ENCODE measurements around the gene FAM149A. TPM values are rescaled to one million over a fixed set of nuclear protein-coding genes. Genes with fewer than 3 reads are reported as not detected.

FAM149A gene
- total RNA-seq, 1 donor from 2014 or later = 1.2 TPM

- Histone ChIP-seq H4K20me1 (ENCODE audit: insufficient read depth, low read length) (no peaks in the 10 kb centered on the region), H3K9me3 (ENCODE audit: insufficient read depth, low read depth, low read length) (no peaks in the 10 kb centered on the region), H3K4me2 (ENCODE audit: low read length) (peak within 1 kb of the TSS; percentile 96), H3K4me1 (ENCODE audit: insufficient read depth, low read length) (peaks cover 14% of the 10 kb centered on the region), H3K79me2 (ENCODE audit: insufficient read depth, low read length) (no peaks in the 10 kb centered on the region), H3K36me3 (ENCODE audit: insufficient read depth, low read length) (no peaks in the 10 kb centered on the region), H2AFZ (ENCODE audit: low read depth, low read length) (peak within 1 kb of the TSS; percentile 93), H3K4me3 (ENCODE audit: insufficient read depth, low read depth, low read length) (peak within 1 kb of the TSS; percentile 80), H3K27me3 (ENCODE audit: insufficient read depth, low read length) (peaks cover 4% of the 10 kb centered on the region), H3K27ac (ENCODE audit: low read depth, low read length) (peak within 1 kb of the TSS; percentile 66), H3K9ac (ENCODE audit: low read length) (peak within 1 kb of the TSS; percentile 83)
- FAIRE-seq (no peak), DNase-seq (ENCODE audit: low read depth) (peak; percentile 69)
- Mint-ChIP-seq H3K9me3 (ENCODE audit: unreplicated experiment) (no peaks in the 10 kb centered on the region), H3K36me3 (ENCODE audit: low read depth, unreplicated experiment) (peaks cover 10% of the 10 kb centered on the region), H3K4me3 (ENCODE audit: unreplicated experiment) (peak within 1 kb of the TSS; percentile 98), H3K27me3 (ENCODE audit: low read depth, unreplicated experiment) (no peaks in the 10 kb centered on the region), H3K27ac (ENCODE audit: unreplicated experiment) (peak within 1 kb of the TSS; percentile 84), H3K4me1 (ENCODE audit: low read depth, unreplicated experiment) (peaks cover 7% of the 10 kb centered on the region)
- TF ChIP-seq CTCF (IDR thresholded peaks at IDR 0.05; ENCODE audit: insufficient read depth, low read depth, low read length) (no peak), EZH2 (IDR thresholded peaks at IDR 0.05; ENCODE audit: insufficient read depth, low read length) (no peak)
Measured at GRCh38 chr4:186191200-186192065, 86.9 kb downstream of the FAM149A start, which contains the start of gene CYP4V2. Gene CYP4V2, plus strand, starts transcription at chr4:186191567. Its CDS starts 257 bp downstream, at chr4:186191824.

- Mint-ChIP-seq H3K27ac (ENCODE audit: unreplicated experiment) (peak overlapping the region; percentile 84), H3K27me3 (ENCODE audit: low read depth, unreplicated experiment) (no peaks in the 10 kb centered on the region), H3K36me3 (ENCODE audit: low read depth, unreplicated experiment) (peaks cover 12% of the 10 kb centered on the region), H3K4me1 (ENCODE audit: low read depth, unreplicated experiment) (peaks cover 7% of the 10 kb centered on the region), H3K9me3 (ENCODE audit: unreplicated experiment) (no peaks in the 10 kb centered on the region), H3K4me3 (ENCODE audit: unreplicated experiment) (peak overlapping the region; percentile 98)
- Histone ChIP-seq H4K20me1 (ENCODE audit: insufficient read depth, low read length) (no peaks in the 10 kb centered on the region), H3K4me2 (ENCODE audit: low read length) (peak overlapping the region; percentile 96), H3K4me1 (ENCODE audit: insufficient read depth, low read length) (peaks cover 14% of the 10 kb centered on the region), H3K27ac (ENCODE audit: low read depth, low read length) (peak overlapping the region; percentile 66), H3K4me3 (ENCODE audit: insufficient read depth, low read depth, low read length) (peak overlapping the region; percentile 80), H2AFZ (ENCODE audit: low read depth, low read length) (peak overlapping the region; percentile 93), H3K9me3 (ENCODE audit: insufficient read depth, low read depth, low read length) (no peaks in the 10 kb centered on the region), H3K9ac (ENCODE audit: low read length) (peak overlapping the region; percentile 83), H3K79me2 (ENCODE audit: insufficient read depth, low read length) (no peaks in the 10 kb centered on the region), H3K27me3 (ENCODE audit: insufficient read depth, low read length) (peaks cover 4% of the 10 kb centered on the region), H3K36me3 (ENCODE audit: insufficient read depth, low read length) (no peaks in the 10 kb centered on the region)
- TF ChIP-seq CTCF (IDR thresholded peaks at IDR 0.05; ENCODE audit: insufficient read depth, low read depth, low read length) (no peak), EZH2 (IDR thresholded peaks at IDR 0.05; ENCODE audit: insufficient read depth, low read length) (no peak)
- peak; percentile 48 for DNase-seq (ENCODE audit: low read depth)
- FAIRE-seq = no peak
Measured at GRCh38 chr4:186192066-186192612, 87.6 kb downstream of the FAM149A start.
